GM21515 (cell line): ENCODE results near the gene RYR2.

Experiments used
- ATAC-seq: cut with Tn5 transposase; IDR thresholded peaks from one replicate; pipeline ENCODE4 v1.9.1; 2021; ENCODE audit not compliant: unreplicated experiment

RYR2 gene

DNA sequence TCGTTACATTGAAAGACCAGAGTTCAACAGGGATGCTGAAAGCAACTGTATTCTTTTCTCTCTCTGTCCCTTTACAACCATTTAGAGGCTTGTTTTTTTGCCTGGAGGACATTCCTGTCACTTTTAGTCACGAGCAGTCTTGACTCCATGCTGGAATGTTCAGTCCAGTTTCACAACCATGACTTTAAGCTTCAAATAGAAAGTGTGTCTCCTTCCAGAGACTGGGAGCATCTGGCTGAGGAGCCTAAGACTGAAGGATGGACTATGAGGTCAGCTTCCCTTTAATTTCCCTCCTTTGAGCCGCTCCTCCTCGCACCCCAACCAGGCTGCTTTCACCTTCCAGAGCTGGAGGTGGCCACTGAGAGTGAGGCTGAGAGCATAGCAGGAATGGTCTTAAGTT, 10.5 kb upstream of the RYR2 start:
- no peak for ATAC-seq

DNA sequence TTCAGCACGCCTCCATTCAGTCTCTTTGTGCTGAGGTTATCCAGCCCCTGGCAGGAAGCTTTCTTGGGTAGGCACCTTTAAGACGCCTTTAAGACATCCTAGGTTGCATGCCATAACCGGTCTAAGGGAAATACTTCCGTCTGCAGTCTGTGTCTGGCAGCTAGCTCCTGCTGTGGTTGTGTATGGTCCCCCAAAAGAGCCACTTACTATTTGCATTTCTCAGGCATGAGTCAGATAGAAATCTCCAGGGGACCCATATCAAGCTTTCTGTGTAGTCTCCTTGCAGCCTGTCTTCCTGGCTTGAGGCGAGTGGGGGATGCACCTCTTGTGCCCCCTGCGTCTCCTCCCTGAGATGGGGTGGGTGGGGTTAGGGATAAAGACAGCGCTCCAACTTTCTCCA, 10.0 kb upstream of the RYR2 start:
- ATAC-seq = peak; percentile 87

DNA sequence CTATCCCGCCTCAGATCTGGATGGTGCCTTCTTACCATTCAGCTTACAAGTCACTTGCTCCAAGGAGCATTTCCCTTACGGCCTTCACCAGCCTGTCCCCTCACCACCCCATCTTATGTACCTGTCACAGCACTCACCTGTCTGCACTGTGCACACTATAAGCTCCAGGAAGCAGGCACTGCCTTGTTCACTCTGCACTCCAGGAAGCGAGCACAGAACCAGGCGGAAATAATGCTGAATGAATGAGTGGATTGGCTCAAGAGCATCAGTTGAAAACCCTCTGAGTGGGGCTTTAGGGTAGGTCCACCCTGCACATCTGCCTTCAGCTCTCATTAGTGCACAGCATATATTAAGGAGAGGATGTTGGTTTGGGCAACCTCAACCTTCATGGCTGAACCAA, 8.9 kb upstream of the RYR2 start:
- ATAC-seq = no peak

GRCh38 chr1:237033804-237034203, 8.2 kb upstream of the RYR2 start:
- ATAC-seq = no peak

GRCh38 chr1:237035759-237036158, 6.2 kb upstream of the RYR2 start:
- ATAC-seq = no peak

DNA sequence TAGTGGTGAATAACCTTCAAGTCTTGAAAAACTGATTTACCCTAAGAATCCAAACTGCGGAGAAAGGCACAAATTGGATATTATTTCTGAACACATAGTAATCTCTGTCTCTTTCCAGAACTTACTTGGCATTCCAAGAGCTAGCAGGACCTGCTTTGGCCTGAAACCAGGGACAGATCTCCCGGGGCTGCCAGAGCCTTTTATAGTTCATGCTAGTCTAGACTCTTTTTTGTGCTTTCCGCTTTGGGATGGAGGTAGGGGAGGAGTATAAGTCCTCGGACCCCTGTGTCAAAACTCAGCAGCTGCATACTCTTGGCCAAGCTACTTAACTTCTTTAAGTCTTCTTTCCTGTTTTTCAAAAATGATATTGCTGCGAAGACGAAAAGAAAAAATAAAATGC, 3.8 kb upstream of the RYR2 start:
- no peak for ATAC-seq

- no peak for ATAC-seq
Measured at GRCh38 chr1:237040823-237041222, 1.2 kb upstream of the RYR2 start.

DNA sequence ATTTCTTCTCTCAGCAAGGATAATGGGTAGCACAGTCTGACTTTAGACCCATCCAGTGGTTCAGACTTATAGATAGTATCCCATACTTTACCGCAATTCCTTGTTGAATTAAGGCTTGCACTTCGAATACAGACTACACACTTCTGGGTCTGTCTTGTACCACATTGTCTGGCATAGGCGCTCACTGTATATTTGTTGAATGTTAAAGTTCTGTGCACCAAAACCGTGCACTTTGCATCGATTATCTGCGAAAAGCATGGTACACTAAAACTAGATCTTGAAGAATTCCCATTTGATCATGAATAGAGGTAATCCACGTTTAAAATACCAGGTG, 556 bp upstream of the RYR2 start:
- no peak for ATAC-seq

- ATAC-seq = no peak
Measured at GRCh38 chr1:237042526-237042891, 525 bp downstream of the RYR2 start.

- ATAC-seq = no peak
Measured at GRCh38 chr1:237042892-237043576, 1.1 kb downstream of the RYR2 start.

- no peak for ATAC-seq
Measured at GRCh38 chr1:237043846-237044636, 2.1 kb downstream of the RYR2 start.

- ATAC-seq = no peak
Measured at GRCh38 chr1:237045278-237046016, 3.5 kb downstream of the RYR2 start.

DNA sequence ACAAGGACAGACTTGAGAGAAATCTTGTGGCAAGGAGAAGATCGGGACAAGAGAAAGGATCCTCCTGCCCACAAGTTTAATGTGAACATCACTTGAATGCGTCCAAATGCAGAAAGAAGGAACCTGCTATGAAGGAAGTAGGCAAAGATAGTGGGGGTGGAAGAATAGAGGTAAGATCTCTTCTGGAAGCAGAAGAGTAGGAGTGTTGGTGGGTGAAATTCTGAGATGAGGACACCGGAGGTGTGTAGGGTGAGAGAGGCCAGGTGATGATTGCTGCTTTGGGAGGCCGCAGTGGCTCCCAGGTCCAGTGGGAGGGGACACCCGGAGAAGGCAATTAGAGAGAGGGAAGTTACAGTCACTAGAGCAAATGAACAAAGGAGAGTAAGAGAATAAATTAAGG, 6.8 kb downstream of the RYR2 start:
- ATAC-seq = no peak

DNA sequence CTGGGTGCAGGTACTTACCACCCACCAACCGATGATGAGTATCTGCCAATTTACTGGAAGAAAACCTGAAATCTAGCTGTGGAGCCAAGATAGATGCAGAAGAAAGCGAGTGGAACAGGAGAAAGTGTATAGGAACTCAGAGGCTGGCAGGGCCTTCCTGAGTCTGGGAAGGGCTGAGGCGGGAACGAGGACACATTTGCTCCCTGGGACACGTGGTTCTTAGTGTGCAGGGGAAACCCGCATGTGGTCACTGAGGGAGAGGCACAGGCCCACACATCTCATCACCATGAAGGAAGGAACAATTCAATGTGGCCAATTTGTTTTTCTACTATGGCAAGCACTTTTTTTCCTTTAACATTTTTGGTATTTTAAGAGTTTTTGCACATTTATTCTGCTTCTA, 8.2 kb downstream of the RYR2 start:
- ATAC-seq = no peak

- ATAC-seq = no peak
Measured at GRCh38 chr1:237050915-237051314, 8.9 kb downstream of the RYR2 start.

- ATAC-seq = no peak
Measured at GRCh38 chr1:237054313-237054712, 12.3 kb downstream of the RYR2 start.

DNA sequence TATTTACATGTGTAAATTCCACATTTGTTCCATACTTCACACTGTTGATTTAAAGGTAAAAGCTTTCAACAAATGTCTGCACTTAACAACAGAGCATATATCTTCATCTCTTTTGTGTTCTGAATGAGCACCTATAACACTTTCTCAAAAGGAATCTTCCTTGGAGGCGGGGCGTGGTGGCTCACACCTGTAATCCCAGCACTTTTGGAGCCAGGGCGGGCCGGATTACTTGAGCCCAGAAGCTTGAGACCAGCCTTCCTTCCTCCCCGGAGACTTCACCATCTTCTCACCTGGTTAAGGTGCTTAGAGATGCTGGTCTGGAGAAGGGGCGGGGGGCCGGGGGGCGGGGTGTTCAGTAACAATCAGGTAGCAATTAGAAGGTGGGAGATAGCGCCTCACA, 16.5 kb downstream of the RYR2 start:
- ATAC-seq = no peak

DNA sequence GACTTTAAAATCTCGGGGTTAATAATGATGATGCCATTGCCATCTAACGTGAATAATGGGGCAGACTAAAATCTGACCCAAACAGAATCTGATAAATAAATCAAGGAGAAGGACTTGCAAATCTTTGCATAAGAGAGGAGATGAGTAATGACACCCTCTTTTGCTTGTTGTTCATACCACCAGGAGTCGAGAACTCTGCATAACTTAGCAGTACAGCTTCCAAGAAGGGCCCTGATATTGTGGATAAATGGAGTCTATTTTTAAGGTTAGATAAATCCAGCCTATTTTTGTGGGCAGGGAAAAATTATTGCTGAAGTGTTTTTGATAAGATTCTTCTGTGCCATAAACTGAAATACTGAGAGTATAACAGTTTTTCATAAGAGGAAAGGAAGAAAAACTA, 17.3 kb downstream of the RYR2 start:
- ATAC-seq = no peak

DNA sequence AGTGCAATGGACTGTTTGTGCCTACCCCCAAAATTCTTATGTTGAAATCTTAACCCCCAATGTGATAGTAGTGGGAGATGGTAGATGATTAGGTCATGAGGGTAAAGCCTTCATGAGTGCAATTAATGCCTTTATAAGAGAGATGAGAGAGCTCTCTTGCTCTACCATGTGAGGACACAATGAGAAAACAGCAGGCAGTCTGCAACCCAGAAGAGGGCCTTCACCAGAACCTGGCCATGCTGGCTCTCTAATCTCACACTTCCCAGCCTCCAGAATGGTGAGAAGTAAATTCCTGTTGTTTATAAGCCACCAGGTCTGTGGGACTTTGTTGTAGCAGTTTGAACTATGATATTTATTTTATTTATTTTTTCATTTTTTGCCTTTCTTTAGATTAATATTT, 21.0 kb downstream of the RYR2 start:
- ATAC-seq = no peak

- no peak for ATAC-seq
Measured at GRCh38 chr1:237065903-237066302, 23.9 kb downstream of the RYR2 start.

DNA sequence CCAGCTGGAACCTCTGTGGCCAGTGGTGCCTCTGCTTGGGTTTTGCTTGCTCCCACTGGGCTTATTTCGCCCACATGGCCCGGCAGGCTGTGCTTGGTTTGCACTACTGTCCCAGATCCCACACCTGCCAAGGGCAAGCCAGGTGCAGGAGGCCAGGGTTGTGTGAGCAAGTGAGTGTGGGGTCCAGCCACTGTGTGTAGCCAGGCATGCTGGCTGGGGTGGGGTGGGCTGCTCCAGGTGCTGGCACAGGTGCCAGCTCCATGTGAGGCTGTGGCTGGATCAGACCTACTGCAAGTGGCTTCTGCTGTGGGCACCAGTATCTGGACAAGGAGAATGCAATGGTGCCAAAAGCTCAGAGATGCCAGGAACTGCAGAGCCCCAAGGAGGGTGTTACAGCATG, 28.5 kb downstream of the RYR2 start:
- ATAC-seq = no peak
